ENCODE measurements around the gene NID1. TPM values are rescaled to one million over a fixed set of nuclear protein-coding genes. Genes with fewer than 3 reads are reported as not detected.

The NID1 gene
- total RNA-seq, 2 experiments from 2014 or later, result not detected

- no peaks in the 10 kb centered on the region for H3K4me1 ChIP-seq (ENCODE audit: insufficient read depth, low read length, poor library complexity, severe bottlenecking)
- no peaks in the 10 kb centered on the region for H3K9me3 ChIP-seq (ENCODE audit: low read length)
- ChIA-PET POLR2A (no interaction called here), CTCF (ENCODE audit: unreplicated experiment) (no interaction called here)
- no peaks in the 10 kb centered on the region for H3K79me2 ChIP-seq (ENCODE audit: insufficient read depth, low read depth, low read length)
- no peaks in the 10 kb centered on the region for H4K20me1 ChIP-seq (ENCODE audit: insufficient read depth, low read length)
- TF ChIP-seq, protein P1, sequence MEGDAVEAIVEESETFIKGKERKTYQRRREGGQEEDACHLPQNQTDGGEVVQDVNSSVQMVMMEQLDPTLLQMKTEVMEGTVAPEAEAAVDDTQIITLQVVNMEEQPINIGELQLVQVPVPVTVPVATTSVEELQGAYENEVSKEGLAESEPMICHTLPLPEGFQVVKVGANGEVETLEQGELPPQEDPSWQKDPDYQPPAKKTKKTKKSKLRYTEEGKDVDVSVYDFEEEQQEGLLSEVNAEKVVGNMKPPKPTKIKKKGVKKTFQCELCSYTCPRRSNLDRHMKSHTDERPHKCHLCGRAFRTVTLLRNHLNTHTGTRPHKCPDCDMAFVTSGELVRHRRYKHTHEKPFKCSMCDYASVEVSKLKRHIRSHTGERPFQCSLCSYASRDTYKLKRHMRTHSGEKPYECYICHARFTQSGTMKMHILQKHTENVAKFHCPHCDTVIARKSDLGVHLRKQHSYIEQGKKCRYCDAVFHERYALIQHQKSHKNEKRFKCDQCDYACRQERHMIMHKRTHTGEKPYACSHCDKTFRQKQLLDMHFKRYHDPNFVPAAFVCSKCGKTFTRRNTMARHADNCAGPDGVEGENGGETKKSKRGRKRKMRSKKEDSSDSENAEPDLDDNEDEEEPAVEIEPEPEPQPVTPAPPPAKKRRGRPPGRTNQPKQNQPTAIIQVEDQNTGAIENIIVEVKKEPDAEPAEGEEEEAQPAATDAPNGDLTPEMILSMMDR (conservative IDR thresholded peaks at IDR 0.05; ENCODE audit: low read length), result no peak
- TF ChIP-seq EZH2phosphoT487 (IDR thresholded peaks at IDR 0.05; ENCODE audit: borderline replicate concordance, low read depth, low read length), result no peak
- H3K36me3 ChIP-seq (ENCODE audit: insufficient read depth, low read length), result no peaks in the 10 kb centered on the region
- DNase-seq (ENCODE audit: low spot score), result no peak
- no TSS peak for BruUV-seq (replicated peaks)
- H3K4me3 ChIP-seq (ENCODE audit: low read depth, low read length, poor library complexity, severe bottlenecking), result no peak overlapping the region
- intact Hi-C loops (cut with micrococcal nuclease; ENCODE audit: unreplicated experiment), result no loop called here
- H2AFZ ChIP-seq (ENCODE audit: low read length), result no peak overlapping the region
- no peak overlapping the region for H3K4me2 ChIP-seq (ENCODE audit: low read length)
- H3K9me2 ChIP-seq (ENCODE audit: insufficient read depth, low read length), result no peaks in the 10 kb centered on the region
- no peak overlapping the region for H3K27ac ChIP-seq (ENCODE audit: low read depth, low read length, poor library complexity, severe bottlenecking)
These were observed 2.0 kb upstream of the NID1 start for GRCh38 chr1:236066828-236067386.

- POLR2A ChIA-PET, result no interaction called here
- intact Hi-C loops (cut with micrococcal nuclease; ENCODE audit: unreplicated experiment), result no loop called here
- no peak overlapping the region for H2AFZ ChIP-seq (ENCODE audit: low read length)
- no peak overlapping the region for H3K4me3 ChIP-seq (ENCODE audit: low read depth, low read length, poor library complexity, severe bottlenecking)
- no peaks in the 10 kb centered on the region for H3K79me2 ChIP-seq (ENCODE audit: insufficient read depth, low read depth, low read length)
- DNase-seq (ENCODE audit: low spot score), result no peak
- no peak overlapping the region for H3K27ac ChIP-seq (ENCODE audit: low read depth, low read length, poor library complexity, severe bottlenecking)
- H3K4me1 ChIP-seq (ENCODE audit: insufficient read depth, low read length, poor library complexity, severe bottlenecking), result no peaks in the 10 kb centered on the region
- no peaks in the 10 kb centered on the region for H4K20me1 ChIP-seq (ENCODE audit: insufficient read depth, low read length)
- TF ChIP-seq, protein P1 (conservative IDR thresholded peaks at IDR 0.05; ENCODE audit: low read length), result no peak
- TF ChIP-seq EZH2phosphoT487 (IDR thresholded peaks at IDR 0.05; ENCODE audit: borderline replicate concordance, low read depth, low read length), result no peak
- CTCF ChIA-PET (ENCODE audit: unreplicated experiment), result interaction anchor here (0.6 kb wide), 1 partner anchor 369 kb away, joined by 5 read pairs; no protein-coding TSS in a partner anchor
- no peaks in the 10 kb centered on the region for H3K9me2 ChIP-seq (ENCODE audit: insufficient read depth, low read length)
- H3K36me3 ChIP-seq (ENCODE audit: insufficient read depth, low read length), result no peaks in the 10 kb centered on the region
- no TSS peak for BruUV-seq (replicated peaks)
- H3K4me2 ChIP-seq (ENCODE audit: low read length), result no peak overlapping the region
- no peaks in the 10 kb centered on the region for H3K9me3 ChIP-seq (ENCODE audit: low read length)
These were observed 1.2 kb upstream of the NID1 start for GRCh38 chr1:236066054-236066453.

DNA sequence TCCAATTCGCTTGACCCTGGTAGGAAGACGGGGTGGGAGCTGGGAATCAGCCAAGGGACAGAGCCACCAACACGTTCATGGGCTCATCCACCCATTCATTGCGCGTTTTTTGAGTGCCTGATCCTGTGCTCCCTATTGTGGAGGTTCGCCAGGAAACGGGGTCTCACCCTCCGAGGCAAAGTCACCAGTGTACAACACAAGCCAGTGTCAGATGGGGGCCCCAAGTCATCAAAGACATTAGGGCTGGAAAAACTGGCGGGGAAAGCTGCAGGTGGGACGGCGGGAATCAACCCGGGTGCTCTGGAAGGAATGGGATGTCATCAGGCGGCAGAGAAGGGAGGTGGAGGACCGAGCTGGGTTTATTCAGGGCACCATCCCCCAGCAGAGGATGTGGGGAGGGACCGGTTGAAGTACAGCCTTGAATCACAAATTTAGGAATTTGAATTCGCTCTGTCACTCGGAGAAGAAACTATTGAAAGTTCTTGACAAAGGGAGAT, 667 bp upstream of the NID1 start:
- no peaks in the 10 kb centered on the region for H3K9me3 ChIP-seq (ENCODE audit: low read length)
- H3K9me2 ChIP-seq (ENCODE audit: insufficient read depth, low read length), result no peaks in the 10 kb centered on the region
- H3K27ac ChIP-seq (ENCODE audit: low read depth, low read length, poor library complexity, severe bottlenecking), result no peak overlapping the region
- no peak for DNase-seq (ENCODE audit: low spot score)
- no peaks in the 10 kb centered on the region for H3K36me3 ChIP-seq (ENCODE audit: insufficient read depth, low read length)
- intact Hi-C loops (cut with micrococcal nuclease; ENCODE audit: unreplicated experiment), result no loop called here
- H4K20me1 ChIP-seq (ENCODE audit: insufficient read depth, low read length), result no peaks in the 10 kb centered on the region
- no peaks in the 10 kb centered on the region for H3K4me1 ChIP-seq (ENCODE audit: insufficient read depth, low read length, poor library complexity, severe bottlenecking)
- no peak overlapping the region for H2AFZ ChIP-seq (ENCODE audit: low read length)
- CTCF ChIA-PET (ENCODE audit: unreplicated experiment), result interaction anchor here (0.6 kb wide), 1 partner anchor 369 kb away, joined by 5 read pairs; no protein-coding TSS in a partner anchor
- TF ChIP-seq EZH2phosphoT487 (IDR thresholded peaks at IDR 0.05; ENCODE audit: borderline replicate concordance, low read depth, low read length), result no peak
- TF ChIP-seq, protein P1 (conservative IDR thresholded peaks at IDR 0.05; ENCODE audit: low read length), result no peak
- H3K79me2 ChIP-seq (ENCODE audit: insufficient read depth, low read depth, low read length), result no peaks in the 10 kb centered on the region
- H3K4me3 ChIP-seq (ENCODE audit: low read depth, low read length, poor library complexity, severe bottlenecking), result no peak overlapping the region
- no TSS peak for BruUV-seq (replicated peaks)
- POLR2A ChIA-PET, result no interaction called here
- H3K4me2 ChIP-seq (ENCODE audit: low read length), result no peak overlapping the region

Data from OCI-LY7 (cell line).